ENCODE results near the gene OR14K1.

GRCh38 chr1:247741756-247742155 lies 3.3 kb downstream of the OR14K1 start:
- TF ChIP-seq GATA2 (IDR thresholded peaks at IDR 0.05; ENCODE audit: low read depth, low read length) (no peak), GATA3 (IDR thresholded peaks at IDR 0.05; ENCODE audit: low read depth, low read length) (no peak)
